CD14-positive monocyte (primary cell): ENCODE data around the gene ALOX15. TPM values are rescaled to one million over a fixed set of nuclear protein-coding genes. Genes with fewer than 3 reads are reported as not detected.

ENCODE experiments used
- DNase-seq, 3 donors: peaks; one replicate each; pipeline ENCODE4 v3.0.0-alpha.2; 2011 to 2022
- H2AFZ ChIP-seq: 2 replicates; pipeline ENCODE4 v1.6.0; 2012; ENCODE audit warnings: mild to moderate bottlenecking, low read depth, low read length, inconsistent platforms; ENCODE audit not compliant: insufficient read depth, poor library complexity, severe bottlenecking
- H3K27ac ChIP-seq, 2 donors: 1 replicate in 1 of 2; 2 replicates in 1 of 2; pipeline ENCODE4 v1.5.1; 2012 to 2013; ENCODE audit warnings: low read length in 2 of 2, control low read depth in 1 of 2, inconsistent platforms in 1 of 2, low read depth in 1 of 2, mild to moderate bottlenecking in 1 of 2
- H3K27me3 ChIP-seq, 2 donors: one replicate each; pipeline versions ENCODE4 v1.6.0 to v1.6.1; 2011 to 2013; ENCODE audit warnings: low read length in 2 of 2; ENCODE audit not compliant: control insufficient read depth in 2 of 2, insufficient read depth in 2 of 2
- H3K36me3 ChIP-seq, 2 donors: replicated peaks in 1 of 2; 1 replicate in 1 of 2; 2 replicates in 1 of 2; pipeline versions ENCODE4 v1.5.1 to v1.6.1; 2012 to 2013; ENCODE audit warnings: low read length in 2 of 2, control low read depth in 1 of 2, inconsistent platforms in 1 of 2, mild to moderate bottlenecking in 1 of 2; ENCODE audit not compliant: insufficient read depth in 2 of 2, control insufficient read depth in 1 of 2
- H3K4me1 ChIP-seq, 2 donors: 1 replicate in 1 of 2; 2 replicates in 1 of 2; pipeline versions ENCODE4 v1.5.1 to v1.6.1; 2012 to 2013; ENCODE audit warnings: low read length in 2 of 2, control low read depth in 1 of 2, inconsistent platforms in 1 of 2, mild to moderate bottlenecking in 1 of 2, moderate library complexity in 1 of 2; ENCODE audit not compliant: insufficient read depth in 2 of 2, control insufficient read depth in 1 of 2
- H3K4me2 ChIP-seq: replicated peaks from 2 replicates; pipeline ENCODE3; 2012; ENCODE audit warnings: low read length, moderate library complexity, mild to moderate bottlenecking; ENCODE audit not compliant: poor library complexity, severe bottlenecking; ENCODE audit errors: extremely low read depth
- H3K4me3 ChIP-seq, 3 experiments: fragments of 200-600 bp in 1 of 3; sonication (generic) in 1 of 3; replicated peaks in 1 of 3; 1 replicate in 2 of 3; 2 replicates in 1 of 3; pipeline ENCODE4 v1.5.1; 2011 to 2013; ENCODE audit warnings: low read length in 3 of 3, mild to moderate bottlenecking in 3 of 3, control low read depth in 2 of 3, low read depth in 2 of 3, inconsistent platforms in 1 of 3, moderate library complexity in 1 of 3
- H3K79me2 ChIP-seq: 2 replicates; pipeline ENCODE4 v1.6.0; 2012; ENCODE audit warnings: mild to moderate bottlenecking, control low read depth, inconsistent platforms, low read length, moderate library complexity; ENCODE audit not compliant: insufficient read depth
- H3K9ac ChIP-seq: 2 replicates; pipeline ENCODE4 v1.6.0; 2017; ENCODE audit warnings: low read length, mild to moderate bottlenecking; ENCODE audit not compliant: insufficient read depth, poor library complexity, severe bottlenecking
- H3K9me3 ChIP-seq, 2 donors: replicated peaks in 1 of 2; 1 replicate in 1 of 2; 2 replicates in 1 of 2; pipeline versions ENCODE4 v1.5.1 to v1.6.1; 2012 to 2013; ENCODE audit warnings: low read length in 2 of 2, control low read depth in 1 of 2; ENCODE audit not compliant: control insufficient read depth in 1 of 2, insufficient read depth in 1 of 2
- H4K20me1 ChIP-seq: 2 replicates; pipeline ENCODE4 v1.6.0; 2012; ENCODE audit warnings: mild to moderate bottlenecking, low read length, control low read depth, moderate library complexity; ENCODE audit not compliant: insufficient read depth
- H3K27ac Mint-ChIP-seq, 7 donors: one replicate each; pipeline ENCODE4 v1.8.0; 2020; ENCODE audit warnings: mild to moderate bottlenecking in 7 of 7, mixed read lengths in 7 of 7, moderate library complexity in 6 of 7, inconsistent platforms in 2 of 7
- H3K27me3 Mint-ChIP-seq, 3 donors: one replicate each; pipeline ENCODE4 v1.8.0; 2021 to 2022; ENCODE audit warnings: low read depth in 3 of 3, mild to moderate bottlenecking in 3 of 3, mixed read lengths in 3 of 3, moderate library complexity in 3 of 3, inconsistent platforms in 1 of 3
- H3K36me3 Mint-ChIP-seq, 2 donors: one replicate each; pipeline ENCODE4 v1.8.0; 2020; ENCODE audit warnings: mixed read lengths in 2 of 2, inconsistent platforms in 1 of 2, mild to moderate bottlenecking in 1 of 2
- H3K4me1 Mint-ChIP-seq: one replicate; pipeline ENCODE4 v1.8.0; 2020; ENCODE audit warnings: mild to moderate bottlenecking, mixed read lengths
- H3K4me3 Mint-ChIP-seq, 2 donors: one replicate each; pipeline ENCODE4 v1.8.0; 2020; ENCODE audit warnings: mild to moderate bottlenecking in 2 of 2, mixed read lengths in 2 of 2, moderate library complexity in 1 of 2
- H3K9me3 Mint-ChIP-seq, 7 donors: one replicate each; pipeline ENCODE4 v1.8.0; 2020 to 2022; ENCODE audit warnings: mixed read lengths in 7 of 7, mild to moderate bottlenecking in 6 of 7, moderate library complexity in 6 of 7, inconsistent platforms in 2 of 7
- CTCF ChIP-seq: fragments of 200-600 bp; IDR thresholded peaks from one replicate; pipeline ENCODE4 v1.8.0; 2022; ENCODE audit warnings: antibody characterized with exemption, mild to moderate bottlenecking
- WGBS: methylation state at CpG from one replicate; pipeline ENCODE4 v1.1.5; 2013; ENCODE audit warnings: missing lambda C conversion rate; ENCODE audit not compliant: insufficient coverage; 5-methylcytosine and 5-hydroxymethylcytosine counted together
- intact Hi-C, 2 donors: fragments of 100-400 bp; cut with micrococcal nuclease; formaldehyde crosslinking; loops; one replicate each; pipeline versions ENCODE4 v1.15.0 to v1.15.1; 2023
- polyA plus RNA-seq, 3 donors: library from polyadenylated mRNA; depleted of rRNA in 1 of 3; unstranded in 2 of 3; stranded (reverse) in 1 of 3; fragments of 300-500 nt in 2 of 3; fragments of >200 nt in 1 of 3; fragmentation: Illumina TruSeq in 2 of 3; gene quantifications; 1 replicate in 2 of 3; 2 replicates in 1 of 3; pipeline ENCODE4 v1.2.3, GENCODE V29; 2012 to 2021

ALOX15 gene
- polyA plus RNA-seq, 3 donors, result 0.05 to 0.13 TPM; not detected in 1

- DNase-seq, result no peak
- H3K4me1 ChIP-seq, result no peaks in the 10 kb centered on the region
- no peaks in the 10 kb centered on the region for H3K36me3 Mint-ChIP-seq
- H3K27me3 ChIP-seq, result no peaks in the 10 kb centered on the region
- peaks cover 6 to 9% (median 8%) of the 10 kb centered on the region in 3 donors for H3K27me3 Mint-ChIP-seq
- H3K27ac Mint-ChIP-seq, result no peak overlapping the region
- H3K4me3 Mint-ChIP-seq, result no peak overlapping the region
- H3K9me3 Mint-ChIP-seq, result peaks cover 0 to 11% (median 0%) of the 10 kb centered on the region in 7 donors
- no peaks in the 10 kb centered on the region for H4K20me1 ChIP-seq
- 94% methylated on average over 17 of the region's 17 CpGs for WGBS
- intact Hi-C loops, result no loop called here
- no peaks in the 10 kb centered on the region for H3K4me1 Mint-ChIP-seq
- H3K79me2 ChIP-seq, result no peaks in the 10 kb centered on the region
- no peak overlapping the region for H3K27ac ChIP-seq
- no peaks in the 10 kb centered on the region for H3K36me3 ChIP-seq
- TF ChIP-seq CTCF, result no peak
- H2AFZ ChIP-seq, result no peak overlapping the region
- H3K4me2 ChIP-seq, result no peak overlapping the region
- H3K9ac ChIP-seq, result no peak overlapping the region
- no peak overlapping the region for H3K4me3 ChIP-seq
- peaks cover 2 to 10% of the 10 kb centered on the region in 2 donors for H3K9me3 ChIP-seq
Measured at GRCh38 chr17:4617090-4617489, 24.4 kb downstream of the ALOX15 start.

- WGBS, result 80% methylated on average over 2 of the region's 9 CpGs
- intact Hi-C loops, result no loop called here
- TF ChIP-seq CTCF, result no peak
Measured at GRCh38 chr17:4616476-4616875, 25.0 kb downstream of the ALOX15 start.

More at GRCh38 chr17:4616476-4616875, 25.0 kb downstream of the ALOX15 start:
- H3K4me3 ChIP-seq, result no peak overlapping the region
- Mint-ChIP-seq H3K4me3 (no peak overlapping the region), H3K36me3 (no peaks in the 10 kb centered on the region), H3K4me1 (no peaks in the 10 kb centered on the region), H3K9me3 (peaks cover 0 to 11% (median 0%) of the 10 kb centered on the region in 7 donors), H3K27me3 (peaks cover 6 to 11% (median 9%) of the 10 kb centered on the region in 3 donors), H3K27ac (no peak overlapping the region)
- no peak overlapping the region for H3K4me2 ChIP-seq
- H4K20me1 ChIP-seq, result no peaks in the 10 kb centered on the region
- H3K79me2 ChIP-seq, result no peaks in the 10 kb centered on the region
- no peak for DNase-seq
- H3K27me3 ChIP-seq, result no peaks in the 10 kb centered on the region
- no peak overlapping the region for H3K9ac ChIP-seq
- peaks cover 0 to 4% of the 10 kb centered on the region in 2 donors for H3K9me3 ChIP-seq
- H3K36me3 ChIP-seq, result no peaks in the 10 kb centered on the region
- no peak overlapping the region for H3K27ac ChIP-seq
- no peak overlapping the region for H2AFZ ChIP-seq
- H3K4me1 ChIP-seq, result no peaks in the 10 kb centered on the region
